Hepatocyte (in vitro differentiated cells): ENCODE results near the gene ZDHHC14.

Source experiments
- EZH2 ChIP-seq: fragments of 200-600 bp; sonication (generic); IDR thresholded peaks from 2 replicates; pipeline ENCODE4 v1.6.1; 2016; ENCODE audit warnings: antibody characterized with exemption, mild to moderate bottlenecking, borderline replicate concordance
- TF ChIP-seq, protein P1 (sequence below): fragments of 200-600 bp; sonication (generic); IDR thresholded peaks from 2 replicates; pipeline ENCODE4 v1.5.1; 2016; ENCODE audit warnings: antibody characterized with exemption, mild to moderate bottlenecking; ENCODE audit not compliant: poor library complexity

DNA sequence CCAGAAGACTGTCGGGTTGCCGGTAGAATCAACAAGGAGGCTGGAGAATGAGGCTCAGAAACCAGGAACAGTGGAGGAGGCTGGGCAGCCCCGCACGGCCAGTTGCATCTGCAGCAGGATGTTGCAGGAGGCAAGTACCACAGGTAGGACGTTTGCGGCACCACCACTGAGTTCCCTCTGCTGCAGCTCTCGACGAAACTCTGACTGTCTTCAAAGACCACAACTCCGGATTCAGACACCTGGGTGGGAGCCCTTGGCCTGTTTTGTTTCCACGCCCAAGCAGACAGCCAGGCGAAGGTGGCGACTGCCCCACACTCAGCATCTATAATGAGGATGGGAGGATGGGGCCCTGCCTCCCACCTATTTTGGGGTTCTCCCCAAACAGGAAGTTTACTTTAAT is 218.2 kb downstream of the ZDHHC14 start:
- TF ChIP-seq, protein P1, sequence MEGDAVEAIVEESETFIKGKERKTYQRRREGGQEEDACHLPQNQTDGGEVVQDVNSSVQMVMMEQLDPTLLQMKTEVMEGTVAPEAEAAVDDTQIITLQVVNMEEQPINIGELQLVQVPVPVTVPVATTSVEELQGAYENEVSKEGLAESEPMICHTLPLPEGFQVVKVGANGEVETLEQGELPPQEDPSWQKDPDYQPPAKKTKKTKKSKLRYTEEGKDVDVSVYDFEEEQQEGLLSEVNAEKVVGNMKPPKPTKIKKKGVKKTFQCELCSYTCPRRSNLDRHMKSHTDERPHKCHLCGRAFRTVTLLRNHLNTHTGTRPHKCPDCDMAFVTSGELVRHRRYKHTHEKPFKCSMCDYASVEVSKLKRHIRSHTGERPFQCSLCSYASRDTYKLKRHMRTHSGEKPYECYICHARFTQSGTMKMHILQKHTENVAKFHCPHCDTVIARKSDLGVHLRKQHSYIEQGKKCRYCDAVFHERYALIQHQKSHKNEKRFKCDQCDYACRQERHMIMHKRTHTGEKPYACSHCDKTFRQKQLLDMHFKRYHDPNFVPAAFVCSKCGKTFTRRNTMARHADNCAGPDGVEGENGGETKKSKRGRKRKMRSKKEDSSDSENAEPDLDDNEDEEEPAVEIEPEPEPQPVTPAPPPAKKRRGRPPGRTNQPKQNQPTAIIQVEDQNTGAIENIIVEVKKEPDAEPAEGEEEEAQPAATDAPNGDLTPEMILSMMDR = no peak
- TF ChIP-seq EZH2 = no peak
